GM18526 (cell line): ENCODE data around the gene LSAMP.

ENCODE experiments used
- POLR2A ChIP-seq: IDR thresholded peaks from 3 replicates; pipeline ENCODE4 v1.6.1; 2011; ENCODE audit not compliant: insufficient read length; ENCODE audit errors: extremely low read depth

LSAMP gene

GRCh38 chr3:115864911-115865310, 580.4 kb downstream of the LSAMP start:
- no peak for TF ChIP-seq POLR2A

GRCh38 chr3:115862849-115863248, 582.4 kb downstream of the LSAMP start:
- TF ChIP-seq POLR2A, result no peak

- no peak for TF ChIP-seq POLR2A
Observed at GRCh38 chr3:115862099-115862498, 583.2 kb downstream of the LSAMP start.

GRCh38 chr3:115861166-115861733, 584.0 kb downstream of the LSAMP start:
- TF ChIP-seq POLR2A, result no peak

- no peak for TF ChIP-seq POLR2A
Observed at GRCh38 chr3:115860766-115861165, 584.5 kb downstream of the LSAMP start.

- no peak for TF ChIP-seq POLR2A
Observed at GRCh38 chr3:115859002-115859807, 586.1 kb downstream of the LSAMP start.

GRCh38 chr3:115857518-115858136, 587.7 kb downstream of the LSAMP start:
- no peak for TF ChIP-seq POLR2A

- TF ChIP-seq POLR2A, result no peak
Observed at GRCh38 chr3:115855911-115856310, 589.4 kb downstream of the LSAMP start.

- TF ChIP-seq POLR2A, result no peak
Observed at GRCh38 chr3:115853104-115853503, 592.2 kb downstream of the LSAMP start.

GRCh38 chr3:115852278-115852677, 593.0 kb downstream of the LSAMP start:
- TF ChIP-seq POLR2A, result no peak

- TF ChIP-seq POLR2A, result no peak
Observed at GRCh38 chr3:115851571-115851970, 593.7 kb downstream of the LSAMP start.

GRCh38 chr3:115848641-115849040, 596.6 kb downstream of the LSAMP start:
- no peak for TF ChIP-seq POLR2A

GRCh38 chr3:115845986-115846385, 599.3 kb downstream of the LSAMP start:
- TF ChIP-seq POLR2A, result no peak

- no peak for TF ChIP-seq POLR2A
Observed at GRCh38 chr3:115843206-115843605, 602.1 kb downstream of the LSAMP start.

- no peak for TF ChIP-seq POLR2A
Observed at GRCh38 chr3:115839246-115839645, 606.0 kb downstream of the LSAMP start.

GRCh38 chr3:115838786-115839185, 606.5 kb downstream of the LSAMP start:
- no peak for TF ChIP-seq POLR2A
